ENCODE measurements around the gene HP1BP3.
"Not testable (repeated sequence)": the region's sequence is repeated elsewhere in the genome, so short reads cannot be mapped to it uniquely, and the experiment has no call there.

The HP1BP3 gene

DNA sequence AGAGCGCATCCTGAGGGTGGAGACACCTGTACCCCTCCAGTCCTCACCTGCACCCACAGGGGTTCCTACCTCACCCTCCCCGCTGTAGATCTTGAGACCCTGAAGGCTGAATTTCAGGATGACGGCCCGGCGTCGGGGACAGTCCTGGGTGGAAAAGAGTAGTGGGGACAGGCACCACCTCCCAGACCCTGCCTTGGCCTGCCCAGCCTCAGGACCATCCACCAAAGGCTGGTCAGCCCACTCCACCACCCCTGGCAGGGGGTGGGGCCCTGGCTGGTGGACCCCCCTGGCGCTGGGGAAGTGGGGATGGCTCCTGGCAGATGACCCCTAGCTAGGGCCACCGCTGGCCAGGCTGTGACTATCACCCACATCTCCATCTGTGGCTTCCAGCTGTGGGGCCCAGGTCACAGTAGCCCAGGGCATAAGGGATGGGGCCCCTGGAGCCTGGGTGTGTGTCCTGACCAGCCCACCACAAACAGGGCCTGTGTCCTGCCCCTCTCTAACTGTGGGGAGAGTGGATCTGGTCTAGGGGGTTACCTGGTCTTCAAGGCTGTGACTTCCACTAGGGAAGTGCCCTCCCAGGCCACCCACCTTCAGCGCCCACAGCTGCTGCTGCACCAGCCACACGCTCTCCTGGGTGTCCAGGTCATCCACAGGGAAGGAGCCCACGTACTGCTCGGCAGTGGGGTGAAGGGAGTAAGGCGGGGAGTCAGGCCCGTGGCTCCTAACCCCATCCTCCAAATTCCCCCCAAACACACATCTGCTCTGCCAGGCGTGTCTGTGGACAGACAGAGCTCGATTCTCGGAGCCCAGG, 60.0 kb downstream of the HP1BP3 start:
- no peak for DNase-seq

- no peak for DNase-seq
Observed at GRCh38 chr1:20726118-20726911, 60.8 kb downstream of the HP1BP3 start.

- DNase-seq = no peak
Observed at GRCh38 chr1:20725189-20726117, 61.7 kb downstream of the HP1BP3 start.

DNA sequence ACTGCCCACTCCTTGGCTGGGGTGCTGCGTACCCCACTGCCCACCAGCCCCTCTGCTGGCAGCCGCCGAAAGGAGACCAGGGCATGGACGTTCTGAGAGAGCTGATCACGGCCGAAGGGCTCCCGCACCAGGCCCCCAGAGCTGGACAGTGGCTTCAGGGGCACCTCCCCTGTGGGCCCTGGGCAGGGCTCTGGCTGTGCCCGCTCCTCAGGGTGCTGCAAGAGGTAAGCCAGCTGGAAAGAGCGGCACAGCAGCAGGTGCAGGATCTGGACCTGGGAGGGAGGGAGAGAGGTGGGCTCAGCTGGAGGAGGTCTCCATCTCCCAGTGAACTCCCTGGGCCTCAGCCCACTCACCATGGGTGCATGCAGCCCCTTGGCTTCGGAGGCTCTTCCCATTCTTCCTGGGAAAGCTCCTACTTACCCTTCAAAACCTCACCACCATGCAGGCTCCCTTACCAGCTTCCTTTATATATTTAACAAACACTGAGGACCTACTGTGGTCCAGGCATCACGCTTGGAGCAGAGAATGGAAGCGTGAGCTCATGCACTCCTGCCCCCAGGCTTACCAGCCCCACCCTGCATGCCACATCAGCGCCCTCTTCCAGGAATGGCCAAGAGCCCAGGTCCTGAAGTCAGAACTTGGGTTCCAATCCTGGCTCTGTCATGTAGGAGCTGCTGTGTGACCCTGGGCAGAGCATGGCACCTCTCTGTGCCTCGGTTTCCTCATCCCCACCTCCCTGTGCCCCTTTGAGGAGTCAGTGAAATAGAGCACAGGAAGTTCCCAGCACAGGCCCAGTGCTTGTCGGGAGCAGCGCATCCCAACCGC, 62.5 kb downstream of the HP1BP3 start:
- no peak for DNase-seq

DNA sequence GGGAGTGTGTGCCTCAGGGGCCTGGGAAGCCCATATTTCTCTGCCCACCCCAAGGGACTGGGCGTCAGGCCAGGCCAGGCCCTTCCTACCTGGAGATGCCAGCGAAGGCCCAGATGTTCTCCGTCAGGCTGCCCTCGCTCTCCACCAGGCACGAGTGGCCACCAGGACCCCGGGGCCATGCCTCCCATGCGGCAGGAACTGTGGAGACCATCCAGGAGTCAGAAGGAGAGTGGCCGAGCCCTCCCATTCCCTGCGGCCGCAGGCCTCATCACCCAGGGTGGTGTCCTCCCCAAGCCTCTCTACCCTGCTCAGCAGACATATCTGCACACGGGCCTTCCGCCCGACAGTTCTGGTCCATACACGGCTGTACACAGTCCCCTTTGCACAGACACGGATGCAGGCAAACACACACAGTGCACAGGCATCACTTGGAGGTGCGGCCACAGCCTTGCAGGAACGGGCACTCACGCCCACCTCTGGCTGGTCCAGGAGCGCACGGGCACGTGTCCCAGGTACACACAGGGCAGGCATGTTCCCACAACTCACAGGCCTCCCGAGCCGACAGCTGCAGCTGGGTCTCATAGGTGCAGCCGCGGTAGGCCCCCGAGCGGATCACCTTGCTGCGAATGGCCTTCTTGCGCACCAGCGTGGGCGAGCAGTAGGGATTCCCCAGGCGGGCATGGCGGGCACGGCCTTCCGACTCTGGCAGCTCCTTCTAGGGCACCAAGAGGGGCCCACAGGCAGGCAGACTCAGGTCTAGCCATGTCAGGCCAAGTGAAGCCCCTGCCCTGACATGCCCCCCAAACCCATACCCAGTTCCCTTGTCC, 63.4 kb downstream of the HP1BP3 start:
- no peak for DNase-seq

DNA sequence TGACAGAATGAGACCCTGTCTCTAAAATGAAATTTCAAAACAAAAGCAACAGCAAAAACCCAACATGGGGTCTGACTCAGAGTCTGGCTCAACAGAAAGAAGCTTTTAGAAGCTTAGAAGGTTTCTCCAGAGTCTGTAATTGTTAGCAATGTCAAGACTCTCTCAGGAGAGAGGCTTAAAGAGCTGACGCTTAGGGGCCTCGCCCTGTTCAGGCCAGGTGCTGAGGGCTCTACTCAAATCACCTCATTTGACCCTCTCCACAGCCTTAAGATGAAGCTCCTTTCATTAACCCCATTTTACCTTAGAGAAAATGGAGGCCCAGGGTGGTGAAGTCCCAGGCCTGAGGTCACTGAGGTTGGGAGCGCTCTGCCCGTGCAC, 64.0 kb downstream of the HP1BP3 start:
- no peak for DNase-seq

DNA sequence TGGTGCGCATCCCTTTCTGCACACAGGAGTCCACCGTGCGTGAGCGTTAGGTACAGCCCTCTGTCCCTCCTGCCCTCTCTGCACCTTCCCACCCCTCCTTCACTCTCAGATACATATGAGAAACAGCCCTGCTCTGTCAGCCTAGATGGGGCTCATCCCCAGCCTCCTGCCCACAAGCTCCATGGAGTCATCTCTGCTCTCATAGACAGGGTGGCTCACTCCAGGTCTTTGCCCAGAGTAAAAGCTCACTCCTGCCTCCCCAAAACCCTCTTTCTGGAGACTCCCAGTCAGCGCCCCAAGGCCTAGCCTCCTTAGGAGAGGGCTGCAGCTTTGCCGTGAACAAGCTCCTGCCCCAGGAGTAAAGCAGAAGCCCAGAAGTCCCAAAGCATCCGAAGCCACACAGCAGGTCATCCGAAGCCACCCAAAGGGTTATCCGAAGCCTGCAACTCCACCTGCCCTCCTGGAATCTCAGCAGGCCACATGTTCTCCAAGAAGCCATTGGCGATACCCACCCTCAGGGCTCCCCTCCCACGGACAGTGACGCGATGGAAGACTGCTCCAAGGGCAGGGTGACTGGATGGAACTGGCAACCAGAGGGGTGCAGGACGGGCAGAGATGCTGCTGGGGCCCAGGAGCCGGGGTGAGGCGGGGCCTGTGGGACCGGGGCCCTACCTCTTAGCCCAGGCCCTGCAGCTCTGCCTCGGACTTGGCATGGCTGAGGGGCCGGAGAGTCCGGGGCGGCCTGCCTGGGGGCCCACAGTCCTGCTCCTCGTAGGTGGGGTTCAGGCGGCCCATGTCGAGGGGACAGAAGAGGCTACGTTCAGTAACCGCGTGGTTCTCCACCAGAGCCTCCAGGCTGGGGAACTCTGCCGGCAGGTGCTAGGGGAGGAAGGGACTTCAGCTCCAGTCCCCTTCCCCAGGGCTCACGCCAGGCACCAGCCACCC, 65.7 kb downstream of the HP1BP3 start:
- no peak for DNase-seq

DNA sequence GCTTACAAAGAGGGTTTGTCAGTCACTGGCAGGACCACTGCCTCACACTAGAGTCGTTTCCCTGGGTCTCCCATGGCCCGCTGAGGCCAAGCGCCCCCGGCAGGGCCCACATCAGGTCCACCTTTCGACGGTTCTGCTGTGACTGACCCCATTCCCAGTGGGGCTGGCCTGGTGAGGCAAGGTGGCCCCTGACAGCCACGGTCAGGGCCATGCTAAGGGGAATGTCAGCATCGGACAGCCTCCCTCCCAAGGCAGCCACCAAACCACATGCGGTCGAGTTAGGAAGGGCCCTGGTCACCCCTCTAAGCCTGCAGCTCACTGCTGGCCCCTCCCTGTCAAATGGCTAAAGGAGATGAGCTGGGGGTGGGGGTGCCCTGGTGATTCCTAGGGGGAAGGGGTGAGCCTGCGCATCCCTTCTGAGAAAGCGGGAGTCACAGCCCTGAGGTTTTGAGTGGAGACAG, 66.4 kb downstream of the HP1BP3 start:
- no peak for DNase-seq

DNA sequence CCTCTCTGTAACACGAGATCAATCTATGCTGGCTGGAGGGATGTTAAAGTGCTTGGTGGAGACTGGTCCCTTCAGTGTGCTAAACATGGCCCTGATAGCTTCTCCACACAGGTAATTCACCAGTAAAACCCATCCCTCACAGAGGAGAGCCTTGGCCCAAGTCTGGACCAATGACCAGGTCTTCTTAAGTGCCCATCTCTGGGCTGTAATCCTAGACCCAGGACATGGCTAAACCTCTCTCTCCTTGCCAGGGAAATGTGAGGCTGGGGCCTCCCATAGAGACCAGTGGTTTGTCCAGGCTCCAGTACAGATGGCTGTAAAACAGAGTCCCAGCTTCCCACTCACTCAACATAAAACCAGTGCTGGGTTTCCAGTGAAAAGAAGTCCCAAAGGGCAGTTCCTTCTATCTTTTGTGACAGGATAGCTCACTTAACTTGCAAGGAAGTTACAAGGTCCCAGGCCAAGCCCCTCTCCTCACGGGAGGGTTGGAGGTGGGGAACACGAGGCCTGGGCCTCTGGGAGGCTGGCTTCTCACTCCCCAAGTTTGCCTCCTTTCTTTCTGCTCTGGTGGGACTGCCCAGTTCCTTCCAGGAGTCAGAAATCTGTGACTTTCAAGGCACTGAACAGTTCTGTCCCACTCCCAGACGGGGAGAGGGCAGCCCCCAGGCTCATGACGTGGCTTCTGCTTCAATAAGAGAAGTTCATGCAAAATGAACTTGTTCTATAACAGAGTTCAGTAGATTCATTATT, 67.1 kb downstream of the HP1BP3 start:
- no peak for DNase-seq

- DNase-seq = no peak
Observed at GRCh38 chr1:20719261-20719660, 67.8 kb downstream of the HP1BP3 start.

GRCh38 chr1:20718343-20718882, 68.7 kb downstream of the HP1BP3 start:
- not testable (repeated sequence) for DNase-seq

DNA sequence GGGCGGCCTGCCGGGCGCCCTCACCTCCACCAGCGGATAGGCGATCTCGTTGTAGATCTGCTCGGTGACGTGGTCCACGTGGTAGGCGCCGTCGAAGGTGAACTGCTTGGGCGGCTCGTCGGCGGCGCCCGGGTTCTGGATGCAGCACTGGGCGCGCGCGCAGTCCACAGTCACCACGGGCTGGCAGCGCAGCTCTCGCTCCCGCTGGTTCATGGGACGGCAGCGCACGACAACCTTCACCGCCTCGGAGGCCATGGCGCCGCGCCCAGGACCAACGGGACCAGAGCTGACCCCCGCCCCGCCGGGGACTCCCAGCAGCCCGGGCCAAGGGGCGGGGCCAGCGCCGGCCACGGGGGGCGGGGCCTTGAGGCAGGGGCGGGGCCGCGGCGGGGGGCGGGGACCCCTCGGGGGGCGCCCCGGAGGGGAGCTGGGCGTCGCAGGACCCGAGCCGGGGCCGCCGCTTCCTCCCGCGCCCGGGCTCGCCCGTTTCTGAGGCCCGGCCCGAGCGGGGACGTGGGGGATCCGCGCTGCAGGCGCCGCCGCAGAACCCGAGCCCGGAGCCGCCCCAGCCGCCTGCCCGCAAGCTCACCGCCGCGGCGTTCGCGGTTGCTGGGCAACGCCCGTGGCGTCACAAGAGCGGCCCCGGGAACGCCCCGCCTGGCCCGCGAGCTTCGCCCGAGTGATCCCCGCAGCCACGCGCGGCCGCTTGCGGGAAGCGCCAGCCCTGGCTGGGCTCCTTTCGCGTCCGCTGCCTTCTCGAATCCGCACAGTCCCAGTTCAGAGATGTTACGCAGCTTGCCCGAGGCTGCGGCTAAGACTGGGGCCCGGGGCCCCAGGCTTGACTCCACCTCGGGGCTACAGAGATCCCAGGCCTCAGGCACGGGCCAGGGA, 69.4 kb downstream of the HP1BP3 start, which contains the start of gene KIF17:
Gene KIF17 (minus strand): TSS at position 556 of the 891 bp plus-strand sequence. CDS start 301 bp downstream, at position 255.
- peak; percentile 74 to 91 (median 82) for DNase-seq

DNA sequence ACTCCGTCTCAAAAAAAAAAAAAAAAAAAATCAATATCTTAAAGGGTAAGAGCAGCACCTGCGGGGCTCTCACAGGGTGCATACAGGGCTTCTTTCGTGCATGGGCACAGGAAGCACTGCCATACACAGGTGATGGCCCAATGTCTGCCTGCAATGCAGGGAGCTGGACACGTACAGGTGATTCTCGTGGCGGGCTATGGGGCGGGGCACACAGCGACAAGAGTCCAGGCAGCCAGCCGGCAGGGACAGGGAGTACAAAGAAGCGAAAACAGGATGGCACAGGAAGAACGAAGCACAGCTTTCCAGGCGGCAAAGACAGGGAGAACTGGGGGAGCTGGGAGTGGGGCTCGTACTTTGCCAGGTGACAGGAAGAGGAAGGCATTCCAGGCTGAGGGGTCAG, 70.9 kb downstream of the HP1BP3 start:
- no peak for DNase-seq

DNA sequence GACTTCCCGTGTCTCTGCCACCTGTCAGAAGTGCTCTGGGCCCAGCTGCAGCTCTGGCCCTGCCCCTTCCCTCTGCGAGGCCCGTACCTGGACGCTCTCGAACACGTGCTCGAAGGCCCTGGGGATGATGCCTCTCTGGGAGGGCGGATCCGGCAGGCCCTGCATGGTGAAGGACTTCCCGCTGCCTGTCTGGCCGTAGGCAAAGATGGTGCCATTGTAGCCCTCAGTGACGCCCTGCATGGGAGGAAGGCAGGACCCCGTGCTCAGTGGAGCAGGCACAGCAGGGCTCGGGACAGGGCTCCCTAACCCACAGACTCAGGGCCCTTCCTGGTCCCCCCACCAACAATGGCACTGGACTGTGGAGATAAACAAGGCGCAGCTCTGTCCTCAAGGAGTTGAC, 71.7 kb downstream of the HP1BP3 start:
- DNase-seq = no peak

- DNase-seq = no peak
Observed at GRCh38 chr1:20713440-20713839, 73.7 kb downstream of the HP1BP3 start.

DNA sequence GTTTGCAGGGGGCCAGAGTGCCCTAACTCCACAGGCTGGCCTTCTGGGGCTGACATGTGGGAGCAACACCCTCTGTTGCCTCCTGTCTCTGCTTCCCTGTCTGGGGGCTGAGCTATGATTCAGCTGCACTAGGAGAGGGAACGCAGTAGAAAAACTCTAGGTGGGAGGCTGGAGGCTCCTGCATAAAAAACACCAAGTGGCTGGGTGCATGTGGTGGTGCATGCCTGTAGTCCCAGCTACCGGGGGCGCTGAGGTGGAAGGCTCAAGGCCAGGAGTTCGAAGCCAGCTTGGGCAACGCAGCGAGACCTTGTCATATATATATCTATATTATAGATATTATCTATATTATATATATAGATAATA, 74.9 kb downstream of the HP1BP3 start:
- no peak for DNase-seq
